Measurements from ENCODE around the gene PDCD10. TPM values are rescaled to one million over a fixed set of nuclear protein-coding genes. Genes with fewer than 3 reads are reported as not detected.

Gene PDCD10
- total RNA-seq, 2 experiments from 2014 or later: 85.5 to 92.4 TPM

GRCh38 chr3:167736264-167736787 lies 1.6 kb upstream of the PDCD10 start:
- ChIA-PET POLR2A (interaction anchor here (1.0 kb wide), 1 partner anchor 45 kb away, joined by 3 read pairs; no protein-coding TSS in a partner anchor), CTCF (no interaction called here)

DNA sequence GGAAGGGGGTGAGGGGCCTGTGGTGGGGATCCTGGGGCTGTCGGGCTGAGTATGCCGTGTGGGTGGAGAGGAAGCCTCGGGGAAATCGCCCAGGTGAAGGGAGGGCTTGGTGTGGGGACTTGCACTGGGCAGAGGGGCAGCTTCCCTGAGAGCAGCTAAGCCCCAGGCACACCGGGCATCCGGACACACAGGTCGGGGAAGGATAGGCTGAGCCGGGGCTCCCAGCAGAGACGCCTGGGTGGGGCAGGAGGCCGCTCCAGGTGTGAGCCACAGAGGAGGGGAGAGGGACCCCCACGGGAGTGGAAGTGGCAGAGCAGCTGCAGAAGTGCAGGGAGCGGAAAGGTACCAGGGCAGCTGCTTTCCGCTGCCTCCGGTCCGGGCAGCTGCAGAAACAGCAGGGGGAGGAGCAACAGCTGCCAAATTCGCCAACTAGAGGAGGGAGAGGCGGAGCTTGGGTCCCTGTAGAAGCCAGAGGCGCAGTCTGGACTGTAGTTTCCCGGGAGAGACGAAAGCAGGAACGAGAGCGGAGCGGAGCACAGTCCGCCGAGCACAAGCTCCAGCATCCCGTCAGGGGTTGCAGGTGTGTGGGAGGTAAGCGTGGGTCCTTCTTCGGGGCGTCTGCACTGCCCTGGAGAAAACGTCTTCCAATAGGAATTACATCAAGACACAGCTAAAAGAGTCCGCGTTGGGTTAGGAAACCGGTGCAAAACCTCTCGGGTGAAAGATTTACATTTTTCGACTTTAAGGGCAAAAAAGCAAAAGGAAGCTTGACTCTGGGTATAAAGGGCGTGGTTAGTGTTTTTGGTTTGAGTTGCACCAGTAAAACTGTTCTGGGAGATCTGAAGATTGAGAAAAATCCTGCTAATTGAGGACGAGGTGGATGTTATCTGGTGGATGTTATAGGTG lies 794 bp upstream of the PDCD10 start, which contains the start of gene SERPINI1:
TSS of gene SERPINI1 (plus strand) at position 489 of the 906 bp plus-strand sequence. CDS start 53,408 bp downstream, outside the sequence.
- ChIA-PET CTCF (no interaction called here), POLR2A (interaction anchor here (1.0 kb wide), 1 partner anchor 44 kb away, joined by 3 read pairs; no protein-coding TSS in a partner anchor)

DNA sequence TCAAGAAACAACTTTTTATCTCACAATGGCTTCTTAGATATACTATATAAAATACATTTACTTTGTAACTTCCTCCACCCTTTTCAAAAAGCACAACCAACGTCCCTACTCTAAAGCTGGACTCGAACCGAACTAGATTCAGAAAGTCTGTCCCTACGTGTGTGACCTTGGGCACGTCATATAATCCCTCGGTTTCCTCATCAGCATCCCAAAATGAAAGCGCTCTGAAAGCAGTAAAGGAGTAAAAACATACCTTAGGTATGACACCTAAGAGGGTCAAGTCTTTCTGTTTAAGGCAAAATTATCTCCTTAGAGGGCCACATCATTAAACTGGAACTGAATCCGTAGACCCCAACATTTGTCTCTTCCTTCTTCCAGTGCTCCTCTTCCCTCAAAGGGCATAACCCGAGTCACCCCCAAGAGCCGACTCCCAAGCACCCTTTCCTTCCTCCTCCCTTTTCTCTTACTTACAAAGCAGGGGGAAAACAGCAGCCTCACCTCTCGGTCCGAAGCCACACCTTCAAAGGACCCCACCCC lies 663 bp downstream of the PDCD10 start:
- POLR2A ChIA-PET: no interaction called here
- CTCF ChIA-PET: no interaction called here

- POLR2A ChIA-PET: no interaction called here
- CTCF ChIA-PET: no interaction called here
Measured at GRCh38 chr3:167732313-167733065, 2.2 kb downstream of the PDCD10 start.

GRCh38 chr3:167731393-167731792 lies 3.3 kb downstream of the PDCD10 start:
- POLR2A ChIA-PET: no interaction called here
- CTCF ChIA-PET: no interaction called here

DNA sequence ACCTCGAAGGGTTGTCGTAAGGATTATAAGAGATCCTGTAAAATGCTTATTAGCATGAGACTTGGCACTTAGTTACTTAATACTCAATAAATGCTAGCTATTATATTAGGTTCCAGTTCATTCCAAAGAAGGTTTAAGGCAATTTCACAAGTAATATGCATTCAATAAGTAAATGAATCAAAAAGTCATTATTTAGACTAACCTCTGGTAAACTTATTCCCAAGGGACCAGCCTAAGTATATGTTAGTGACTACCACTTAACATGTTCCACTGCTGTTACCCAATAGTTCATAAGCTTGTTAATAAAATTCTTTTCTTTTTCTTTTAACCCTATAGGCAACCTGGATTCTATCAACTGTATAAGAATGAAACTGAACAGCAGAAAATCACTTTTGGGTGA lies 5.1 kb downstream of the PDCD10 start:
- ChIA-PET CTCF (interaction anchor here (1.0 kb wide), 1 partner anchor 45 kb away, joined by 4 read pairs; no protein-coding TSS in a partner anchor), POLR2A (no interaction called here)

GRCh38 chr3:167728632-167729323 lies 5.9 kb downstream of the PDCD10 start:
- ChIA-PET POLR2A (no interaction called here), CTCF (no interaction called here)

DNA sequence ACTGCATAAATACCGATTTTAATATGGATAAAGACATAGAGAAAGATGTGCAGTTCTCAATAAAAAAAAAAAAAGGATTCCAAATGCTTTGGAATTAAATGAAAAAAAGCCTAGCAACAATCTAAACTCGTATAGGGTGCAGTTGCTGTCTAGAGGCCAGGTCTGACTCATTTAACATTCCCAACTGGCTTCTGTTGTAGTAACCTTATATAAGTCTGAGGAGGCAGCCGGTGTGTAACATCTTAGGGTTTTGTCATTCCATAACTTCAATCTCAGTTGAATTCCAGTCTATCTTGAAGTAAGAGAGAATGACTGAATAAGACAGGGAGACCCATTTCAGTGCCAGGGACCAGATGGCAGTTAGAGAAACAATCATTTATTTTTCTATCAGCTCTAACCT lies 6.5 kb downstream of the PDCD10 start:
- ChIA-PET CTCF (no interaction called here), POLR2A (no interaction called here)

DNA sequence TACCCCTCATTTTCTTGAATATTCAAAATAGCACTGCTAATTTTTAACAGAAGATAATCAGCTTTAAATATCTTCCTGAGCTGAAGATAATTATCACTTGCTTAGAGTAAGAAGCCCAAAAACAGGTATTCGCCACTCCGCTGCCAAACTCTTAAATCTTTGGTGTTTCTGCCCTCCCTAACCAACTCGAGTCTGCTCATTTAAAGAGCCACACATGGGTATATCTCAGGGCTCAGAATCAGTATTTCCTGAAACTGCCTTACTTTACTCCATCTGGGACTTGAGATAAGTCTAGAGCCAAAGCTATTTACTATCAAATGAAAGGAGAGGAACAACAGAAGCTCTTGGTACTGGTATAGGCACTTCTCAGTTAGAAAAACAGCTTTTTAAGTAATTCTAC lies 10.8 kb downstream of the PDCD10 start:
- ChIA-PET POLR2A (no interaction called here), CTCF (no interaction called here)

DNA sequence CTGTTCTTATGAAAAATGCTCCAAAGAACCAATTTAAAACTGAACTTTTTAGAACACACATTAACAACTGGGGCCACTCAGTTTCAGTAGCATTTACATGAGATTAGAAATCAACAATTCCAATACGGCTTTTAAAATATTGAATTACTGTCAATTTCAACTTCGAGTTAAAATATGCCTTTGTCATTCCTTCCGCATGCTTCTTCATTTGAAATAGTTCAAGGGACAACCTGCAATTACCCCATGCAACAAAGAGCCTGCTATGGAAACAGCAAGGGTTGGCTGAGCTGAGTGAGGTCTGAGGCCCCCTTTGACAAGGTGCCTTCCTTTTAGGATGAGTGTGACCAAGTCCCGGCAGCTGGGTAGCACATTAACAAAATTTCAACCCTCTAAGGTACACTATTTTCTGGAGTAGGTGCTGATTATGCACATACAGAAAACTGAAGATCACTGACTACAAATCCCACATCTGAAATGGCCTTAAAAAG lies 11.6 kb downstream of the PDCD10 start:
- CTCF ChIA-PET: no interaction called here
- POLR2A ChIA-PET: no interaction called here

DNA sequence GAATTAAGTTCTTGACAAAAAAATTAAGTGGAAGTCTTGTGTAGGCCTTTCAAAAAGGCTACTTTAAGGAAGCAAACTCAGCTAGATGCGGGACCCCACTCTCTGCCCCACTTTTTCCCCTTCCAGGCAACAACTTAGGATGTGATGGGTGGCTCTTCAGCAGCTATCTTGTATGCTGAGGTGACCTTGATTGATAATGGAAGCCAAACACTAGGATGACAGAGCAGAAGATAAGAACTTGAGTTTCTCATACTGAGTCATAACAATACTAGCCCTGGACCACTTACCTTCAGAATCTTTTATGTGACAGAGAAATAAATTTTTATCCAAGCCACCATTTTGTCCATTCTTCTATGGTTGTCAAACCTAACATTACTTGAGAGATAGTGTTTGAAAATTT lies 16.1 kb downstream of the PDCD10 start:
- POLR2A ChIA-PET: no interaction called here
- CTCF ChIA-PET: interaction anchor here (0.6 kb wide), 1 partner anchor 10 kb away, joined by 3 read pairs; no protein-coding TSS in a partner anchor

- ChIA-PET CTCF (no interaction called here), POLR2A (no interaction called here)
Measured at GRCh38 chr3:167716920-167717319, 17.8 kb downstream of the PDCD10 start.

- CTCF ChIA-PET: no interaction called here
- POLR2A ChIA-PET: no interaction called here
Measured at GRCh38 chr3:167714871-167715270, 19.8 kb downstream of the PDCD10 start.

DNA sequence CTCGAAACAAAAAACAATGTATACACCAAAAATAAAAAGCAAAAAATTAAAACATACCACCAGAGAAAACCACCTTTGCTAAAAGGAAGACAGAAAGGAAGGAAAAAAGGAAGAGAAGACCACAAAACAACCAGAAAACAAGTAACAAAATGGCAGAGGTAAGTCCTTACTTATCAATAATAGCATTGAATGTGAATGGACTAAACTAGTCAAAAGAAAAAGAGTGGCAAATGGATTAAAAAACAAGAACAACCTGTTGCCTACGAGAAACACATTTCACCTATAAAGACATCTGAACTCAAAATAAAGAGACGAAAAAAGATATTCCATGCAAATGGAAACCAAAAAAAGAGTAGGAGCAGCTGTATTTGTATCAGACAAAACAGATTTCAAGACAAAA lies 22.2 kb downstream of the PDCD10 start:
- POLR2A ChIA-PET: no interaction called here
- CTCF ChIA-PET: no interaction called here

- ChIA-PET CTCF (no interaction called here), POLR2A (interaction anchor here (0.5 kb wide), 1 partner anchor 26 kb away, joined by 7 read pairs; no protein-coding TSS in a partner anchor)
Measured at GRCh38 chr3:167711439-167711838, 23.3 kb downstream of the PDCD10 start.

DNA sequence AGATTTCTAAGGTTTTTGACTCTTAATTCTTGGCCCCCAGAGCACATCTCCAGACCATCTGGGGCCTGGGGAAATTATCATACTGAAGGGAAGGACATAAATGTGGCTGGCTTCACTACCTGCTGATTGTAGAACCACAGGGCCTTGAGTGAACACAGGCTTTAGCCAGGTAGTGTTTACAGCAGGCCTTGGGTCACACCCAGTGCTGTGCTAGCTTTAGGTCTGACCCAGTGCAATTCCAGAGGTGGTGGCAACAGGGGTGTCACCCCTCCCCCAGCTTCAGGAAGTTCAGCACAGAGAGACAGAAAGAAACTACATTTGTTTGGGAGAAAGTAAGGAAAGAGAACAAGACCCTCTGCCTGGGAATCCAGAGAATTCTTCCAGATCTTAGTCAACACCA lies 24.1 kb downstream of the PDCD10 start:
- CTCF ChIA-PET: no interaction called here
- POLR2A ChIA-PET: no interaction called here

DNA sequence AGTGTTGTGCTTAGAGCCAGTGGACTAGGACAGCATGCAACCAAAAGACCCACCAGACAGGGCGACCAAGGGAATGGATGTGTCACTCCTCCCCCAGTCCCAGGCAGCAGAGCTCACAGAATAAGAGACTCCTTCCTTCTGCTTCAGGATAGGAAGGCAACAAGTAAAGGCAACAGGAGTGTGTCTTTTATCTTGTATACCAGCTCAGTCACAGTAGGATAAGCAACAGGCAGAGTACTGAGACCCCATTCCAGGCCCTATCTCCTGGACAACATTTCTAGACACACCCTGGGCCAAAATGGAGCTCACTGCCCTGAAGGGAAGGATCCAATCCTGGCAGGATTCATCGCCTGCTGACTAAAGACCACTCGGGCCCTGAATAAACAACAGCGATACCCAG lies 25.0 kb downstream of the PDCD10 start:
- CTCF ChIA-PET: no interaction called here

GRCh38 chr3:167705840-167706239 lies 28.9 kb downstream of the PDCD10 start:
- POLR2A ChIA-PET: no interaction called here
- CTCF ChIA-PET: no interaction called here

More for the DNA sequence above, 25.0 kb downstream of the PDCD10 start:
- POLR2A ChIA-PET: no interaction called here

GRCh38 chr3:167700926-167701325 lies 33.8 kb downstream of the PDCD10 start:
- ChIA-PET POLR2A (no interaction called here), CTCF (no interaction called here)

GRCh38 chr3:167700046-167700445 lies 34.6 kb downstream of the PDCD10 start:
- CTCF ChIA-PET: no interaction called here
- POLR2A ChIA-PET: no interaction called here

Data from activated CD8-positive, alpha-beta memory T cell treated with anti-CD3 and anti-CD28 coated beads for 36 hours (primary cell).